H1 (cell line): ENCODE data around the gene ENDOV. TPM values are rescaled to one million over a fixed set of nuclear protein-coding genes. Genes with fewer than 3 reads are reported as not detected.

ENCODE experiments used
- CTCF ChIA-PET: fragments of 300-600 bp; sonication (Branson Sonifier 250); formaldehyde crosslinking; loops from one replicate; lab custom pipeline; 2021; ENCODE audit not compliant: partially characterized antibody; lab: Charles Lee
- POLR2A ChIA-PET: fragments of 300-600 bp; sonication (Branson Sonifier 250); formaldehyde crosslinking; loops from one replicate; lab custom pipeline; 2021; ENCODE audit warnings: inconsistent platforms; ENCODE audit not compliant: partially characterized antibody; lab: Charles Lee
- DNase-seq, 2 experiments: peaks; one replicate each; pipeline versions ENCODE4 v3.0.0 to v3.0.0-alpha.2; 2010 to 2022; ENCODE audit warnings: low spot score in 2 of 2, low read depth in 1 of 2, mixed read lengths in 1 of 2
- FAIRE-seq: peaks from 2 replicates; lab custom pipeline; 2011; peaks lifted over from hg19 to GRCh38; lab: Jason Lieb, UNC
- H2AFZ ChIP-seq: 2 replicates; pipeline ENCODE4 v1.8.1; 2012; ENCODE audit warnings: low read length, inconsistent platforms
- H2AK5ac ChIP-seq: 2 replicates; pipeline ENCODE4 v1.6.1; 2013; ENCODE audit warnings: low read depth, low read length
- H2BK120ac ChIP-seq: replicated peaks from 2 replicates; pipeline ENCODE3; 2013; ENCODE audit warnings: low read depth, low read length, inconsistent platforms
- H2BK12ac ChIP-seq: 2 replicates; pipeline ENCODE4 v1.6.1; 2013; ENCODE audit warnings: low read depth, low read length
- H2BK15ac ChIP-seq: 2 replicates; pipeline ENCODE4 v1.6.1; 2013; ENCODE audit warnings: low read length
- H2BK20ac ChIP-seq: 2 replicates; pipeline ENCODE4 v1.6.1; 2013; ENCODE audit warnings: low read length
- H2BK5ac ChIP-seq: 2 replicates; pipeline ENCODE4 v1.6.1; 2013; ENCODE audit warnings: low read depth, low read length
- H3K14ac ChIP-seq: 2 replicates; pipeline ENCODE4 v1.6.1; 2013; ENCODE audit warnings: inconsistent platforms; ENCODE audit not compliant: insufficient read length
- H3K18ac ChIP-seq: 2 replicates; pipeline ENCODE4 v1.6.1; 2013; ENCODE audit warnings: low read length; ENCODE audit errors: extremely low read depth
- H3K23ac ChIP-seq: 2 replicates; pipeline ENCODE4 v1.6.1; 2013; ENCODE audit warnings: inconsistent platforms; ENCODE audit not compliant: insufficient read length
- H3K23me2 ChIP-seq: 2 replicates; pipeline ENCODE4 v1.6.1; 2013; ENCODE audit warnings: low read depth, low read length
- H3K27ac ChIP-seq: 2 replicates; pipeline ENCODE4 v1.6.1; 2011; ENCODE audit warnings: low read depth, low read length, inconsistent platforms
- H3K27me3 ChIP-seq, 4 experiments: replicated peaks in 1 of 4; 1 replicate in 1 of 4; 2 replicates in 3 of 4; pipeline versions ENCODE4 v1.6.1 to v1.8.1; 2011 to 2013; ENCODE audit warnings: low read length in 3 of 4, mild to moderate bottlenecking in 3 of 4, inconsistent platforms in 2 of 4, mixed read lengths in 2 of 4, moderate library complexity in 1 of 4; ENCODE audit not compliant: control insufficient read depth in 3 of 4, insufficient read depth in 3 of 4; ENCODE audit errors: extremely low read depth in 1 of 4
- H3K36me3 ChIP-seq, 4 experiments: 2 replicates each; pipeline versions ENCODE4 v1.6.1 to v1.8.1; 2011 to 2013; ENCODE audit warnings: mild to moderate bottlenecking in 4 of 4, low read length in 3 of 4, moderate library complexity in 2 of 4, control low read depth in 1 of 4, inconsistent platforms in 1 of 4; ENCODE audit not compliant: insufficient read depth in 4 of 4, control insufficient read depth in 2 of 4
- H3K4ac ChIP-seq: replicated peaks from 2 replicates; pipeline ENCODE3; 2013; ENCODE audit warnings: low read length, low read depth, mixed read lengths, inconsistent platforms; ENCODE audit not compliant: insufficient read length
- H3K4me1 ChIP-seq, 4 experiments: replicated peaks in 1 of 4; 1 replicate in 1 of 4; 2 replicates in 3 of 4; pipeline versions ENCODE4 v1.6.1 to v1.8.1; 2011 to 2013; ENCODE audit warnings: low read length in 3 of 4, inconsistent platforms in 2 of 4, mixed read lengths in 1 of 4; ENCODE audit not compliant: insufficient read depth in 4 of 4, control insufficient read depth in 3 of 4
- H3K4me2 ChIP-seq, 2 experiments: 2 replicates each; pipeline versions ENCODE4 v1.6.1 to v1.8.1; 2011 to 2013; ENCODE audit warnings: low read depth in 2 of 2, low read length in 2 of 2, control low read depth in 1 of 2, inconsistent platforms in 1 of 2, mild to moderate bottlenecking in 1 of 2; ENCODE audit not compliant: insufficient read depth in 1 of 2
- H3K4me3 ChIP-seq, 4 experiments: fragments of 200-600, 300-600 bp in 1 of 4; sonication (generic), shearing (Covaris generic), sonication (Bioruptor Twin) in 1 of 4; 2 replicates each; pipeline versions ENCODE4 v1.5.1 to v1.8.1; 2011 to 2016; ENCODE audit warnings: low read length in 4 of 4, low read depth in 3 of 4, control low read depth in 2 of 4, inconsistent platforms in 2 of 4, mild to moderate bottlenecking in 2 of 4, mixed read lengths in 1 of 4, moderate library complexity in 1 of 4; ENCODE audit not compliant: insufficient read depth in 2 of 4; ENCODE audit errors: extremely low read depth in 1 of 4
- H3K56ac ChIP-seq: replicated peaks from 2 replicates; pipeline ENCODE3; 2013; ENCODE audit warnings: low read depth, mild to moderate bottlenecking, mixed read lengths, low read length, inconsistent platforms; ENCODE audit not compliant: insufficient read length
- H3K79me1 ChIP-seq: 2 replicates; pipeline ENCODE4 v1.6.1; 2013; ENCODE audit warnings: low read depth, low read length, control low read depth
- H3K79me2 ChIP-seq, 2 experiments: 2 replicates each; pipeline versions ENCODE4 v1.6.1 to v1.8.1; 2012 to 2013; ENCODE audit warnings: low read length in 2 of 2, mild to moderate bottlenecking in 2 of 2, inconsistent platforms in 1 of 2; ENCODE audit not compliant: insufficient read depth in 2 of 2, control insufficient read depth in 1 of 2
- H3K9ac ChIP-seq, 4 experiments: replicated peaks in 1 of 4; 1 replicate in 1 of 4; 2 replicates in 3 of 4; pipeline versions ENCODE4 v1.6.1 to v1.8.1; 2011 to 2013; ENCODE audit warnings: low read depth in 3 of 4, low read length in 3 of 4, control low read depth in 2 of 4, mild to moderate bottlenecking in 2 of 4, moderate library complexity in 2 of 4, inconsistent platforms in 1 of 4; ENCODE audit errors: extremely low read depth in 1 of 4
- H3K9me3 ChIP-seq, 2 experiments: 2 replicates each; pipeline versions ENCODE4 v1.6.1 to v1.8.1; 2012 to 2013; ENCODE audit warnings: mild to moderate bottlenecking in 2 of 2, moderate library complexity in 2 of 2, control low read depth in 1 of 2, inconsistent platforms in 1 of 2, low read depth in 1 of 2, low read length in 1 of 2, mixed read lengths in 1 of 2; ENCODE audit not compliant: insufficient read depth in 2 of 2
- H4K20me1 ChIP-seq, 2 experiments: replicated peaks in 1 of 2; 2 replicates each; pipeline versions ENCODE3 to v1.8.1; 2011 to 2013; ENCODE audit warnings: inconsistent platforms in 2 of 2, low read length in 2 of 2, mild to moderate bottlenecking in 1 of 2; ENCODE audit not compliant: insufficient read depth in 2 of 2, control insufficient read depth in 1 of 2
- H4K5ac ChIP-seq: 2 replicates; pipeline ENCODE4 v1.6.1; 2013; ENCODE audit warnings: low read length, low read depth, mixed read lengths, inconsistent platforms; ENCODE audit not compliant: insufficient read length
- H4K8ac ChIP-seq: 2 replicates; pipeline ENCODE4 v1.8.0; 2013; ENCODE audit warnings: mild to moderate bottlenecking, moderate library complexity, low read length, inconsistent platforms; ENCODE audit not compliant: insufficient read depth; ENCODE audit errors: extremely low read depth
- H4K91ac ChIP-seq: replicated peaks from 2 replicates; pipeline ENCODE3; 2013; ENCODE audit warnings: low read length, mixed read lengths, inconsistent platforms; ENCODE audit not compliant: insufficient read length
- GABPA ChIP-seq: IDR thresholded peaks from 2 replicates; pipeline ENCODE4 v1.6.1; 2011; ENCODE audit warnings: mild to moderate bottlenecking, low read length, moderate library complexity, borderline replicate concordance; ENCODE audit not compliant: insufficient read depth
- WGBS, 2 experiments: shearing (Covaris generic) in 1 of 2; methylation state at CpG; one replicate each; pipeline versions ENCODE4 v1.1.6 to v1.1.7; 2013 to 2015; ENCODE audit warnings: low lambda C conversion rate in 2 of 2, mixed read lengths in 2 of 2, inconsistent platforms in 1 of 2, low coverage in 1 of 2, missing lambda C conversion rate in 1 of 2; ENCODE audit not compliant: insufficient replicate concordance in 2 of 2, insufficient coverage in 1 of 2, insufficient read length in 1 of 2; ENCODE audit errors: extremely low coverage in 1 of 2, missing lambda C conversion rate in 1 of 2; 5-methylcytosine and 5-hydroxymethylcytosine counted together
- polyA plus RNA-seq, 7 experiments: library from polyadenylated mRNA; depleted of rRNA in 3 of 7; stranded (reverse) in 5 of 7; unstranded in 2 of 7; fragments of >200 nt in 5 of 7; fragments of 200-250 nt in 2 of 7; gene quantifications; 1 replicate in 5 of 7; 2 replicates in 1 of 7; 4 replicates in 1 of 7; pipeline versions ENCODE4 v1.2.1 to v1.2.3, GENCODE V29; 2011 to 2013; ENCODE audit warnings: missing spikeins in 2 of 7, mixed read lengths in 2 of 7
- total RNA-seq: library from RNA; stranded (reverse); fragmentation: NEBNext Ultra II Directional; extraction: Animal tissue kit (Norgen Biotek cat#: 25700); gene quantifications from 2 replicates; pipeline ENCODE4 v1.2.1, GENCODE V29; 2021

ENDOV gene
- total and polyA plus RNA-seq, 2 of the 8 experiments (the other 6 are each of a cell fraction or from before 2014, with no cell fraction given) = 10.6 to 13.3 TPM

- Histone ChIP-seq H3K56ac (no peak overlapping the region), H2AFZ (no peak overlapping the region), H3K27me3 (peaks cover 0 to 10% (median 6%) of the 10 kb centered on the region in 4 experiments; a peak in 4 of 7 replicates), H2BK12ac (no peak overlapping the region), H3K79me1 (no peaks in the 10 kb centered on the region), H3K23ac (no peak overlapping the region), H2BK5ac (no peak overlapping the region), H4K91ac (no peak overlapping the region), H3K27ac (no peak overlapping the region), H3K79me2 (no peaks in the 10 kb centered on the region), H3K4me1 (no peaks in the 10 kb centered on the region; a peak in 1 of 7 replicates), H2BK120ac (no peak overlapping the region), H2AK5ac (no peak overlapping the region), H3K23me2 (no peaks in the 10 kb centered on the region; the same call in 1 of the 2 replicates), H2BK15ac (no peak overlapping the region), H3K9me3 (no peaks in the 10 kb centered on the region), H3K36me3 (no peaks in the 10 kb centered on the region), H3K9ac (no peak overlapping the region), H4K5ac (no peak overlapping the region), H3K18ac (no peak overlapping the region), H3K14ac (no peak overlapping the region), H3K4ac (no peak overlapping the region), H4K8ac (no peak overlapping the region), H3K4me3 (no peak overlapping the region), H3K4me2 (no peak overlapping the region), H2BK20ac (no peak overlapping the region), H4K20me1 (peaks cover 0 to 9% of the 10 kb centered on the region in 2 experiments)
- 76% methylated on average over 14 of the region's 15 CpGs; no CpG with 5 or more reads in 1 of the 2 experiments for WGBS, 2 experiments
- no peak for FAIRE-seq
- CTCF ChIA-PET = interaction anchor here (0.5 to 2.8 kb wide), 5 partner anchors 39 to 1189 kb away, joined by 3 to 9 read pairs (median 3); no protein-coding TSS in a partner anchor
- POLR2A ChIA-PET = no interaction called here
- DNase-seq = no peak
- TF ChIP-seq GABPA = no peak
These were observed 51.3 kb downstream of the ENDOV start for GRCh38 chr17:80466188-80466705.
